Transverse colon (tissue), 3 donors: ENCODE results near the gene TFEB.

Source experiments
- CTCF ChIP-seq, 5 experiments: fragments of 200-600 bp in 3 of 5; fragments of 450-650 bp in 2 of 5; sonication (generic) in 3 of 5; IDR thresholded peaks; 1 replicate in 2 of 5; 2 replicates in 3 of 5; pipeline ENCODE4 v1.5.1; 2016 to 2017; ENCODE audit warnings: antibody characterized with exemption in 5 of 5, inconsistent platforms in 3 of 5, mild to moderate bottlenecking in 2 of 5, moderate library complexity in 1 of 5
- POLR2A ChIP-seq: fragments of 450-650 bp; IDR thresholded peaks from one replicate; pipeline ENCODE4 v1.6.1; 2016; ENCODE audit warnings: antibody characterized with exemption, mild to moderate bottlenecking, moderate library complexity

- TF ChIP-seq CTCF (IDR thresholded peaks at IDR 0.05) (no peak), POLR2A (no peak)
These were observed 59.4 kb downstream of the TFEB start for GRCh38 chr6:41675992-41676391.
